Tibial nerve (tissue), 4 donors: Measurements from ENCODE around the gene HS6ST3. TPM values are rescaled to one million over a fixed set of nuclear protein-coding genes. Genes with fewer than 3 reads are reported as not detected.

Experiments used
- DNase-seq, 2 donors: peaks; one replicate each; pipeline ENCODE4 v3.0.0-alpha.2; 2019; ENCODE audit warnings: low spot score in 2 of 2
- H3K27ac ChIP-seq, 4 donors: fragments of 200-600 bp; sonication (generic) in 3 of 4; one replicate each; pipeline ENCODE4 v1.5.1; 2017 to 2019; ENCODE audit warnings: mild to moderate bottlenecking in 1 of 4
- H3K27me3 ChIP-seq, 2 donors: fragments of 200-600 bp; sonication (generic) in 1 of 2; one replicate each; pipeline versions ENCODE4 v1.5.1 to v1.6.0; 2017 to 2019
- H3K36me3 ChIP-seq, 3 donors: fragments of 200-600 bp; sonication (generic); one replicate each; pipeline ENCODE4 v1.5.1; 2018 to 2019
- H3K4me1 ChIP-seq, 4 donors: fragments of 200-600 bp; sonication (generic) in 3 of 4; one replicate each; pipeline ENCODE4 v1.5.1; 2017 to 2019
- H3K4me3 ChIP-seq, 4 donors: fragments of 200-600 bp; sonication (generic) in 3 of 4; one replicate each; pipeline ENCODE4 v1.5.1; 2017 to 2019; ENCODE audit warnings: mild to moderate bottlenecking in 1 of 4, moderate library complexity in 1 of 4
- H3K9me3 ChIP-seq, 4 donors: fragments of 200-600 bp; sonication (generic) in 3 of 4; one replicate each; pipeline ENCODE4 v1.5.1; 2017 to 2019
- EP300 ChIP-seq, 2 donors: sonication (generic); formaldehyde crosslinking; IDR thresholded peaks; one replicate each; pipeline ENCODE4 v1.6.1; 2017; ENCODE audit warnings: antibody characterized with exemption in 2 of 2, mild to moderate bottlenecking in 1 of 2
- POLR2A ChIP-seq, 2 donors: fragments of 450-650 bp; IDR thresholded peaks; one replicate each; pipeline ENCODE4 v1.6.1; 2017; ENCODE audit warnings: antibody characterized with exemption in 2 of 2, mild to moderate bottlenecking in 2 of 2, moderate library complexity in 2 of 2
- WGBS, 2 donors: methylation state at CpG; one replicate each; pipeline ENCODE4 v1.1.5; 2018; 5-methylcytosine and 5-hydroxymethylcytosine counted together
- total RNA-seq, 4 donors: library from RNA; depleted of rRNA; stranded (reverse); fragments of >200 nt; gene quantifications; one replicate each; pipeline ENCODE4 v1.1.0, GENCODE V29; 2016
- TF ChIP-seq, protein P1 (sequence below), 5 experiments: fragments of 200-600 bp in 3 of 5; fragments of 450-650 bp in 2 of 5; sonication (generic) in 3 of 5; IDR thresholded peaks; one replicate each; pipeline ENCODE4 v1.5.1; 2016 to 2019; ENCODE audit warnings: antibody characterized with exemption in 5 of 5, mild to moderate bottlenecking in 3 of 5, moderate library complexity in 2 of 5

The HS6ST3 gene
- total RNA-seq, 4 donors from 2014 or later = 0.21 to 1.1 (median 0.79) TPM

GRCh38 chr13:96216543-96216942, 126.6 kb downstream of the HS6ST3 start:
- Histone ChIP-seq H3K27me3 (no peaks in the 10 kb centered on the region), H3K27ac (no peak overlapping the region), H3K9me3 (no peaks in the 10 kb centered on the region), H3K4me3 (no peak overlapping the region), H3K36me3 (no peaks in the 10 kb centered on the region), H3K4me1 (no peaks in the 10 kb centered on the region)
- TF ChIP-seq POLR2A (IDR thresholded peaks at IDR 0.05) (no peak), EP300 (IDR thresholded peaks at IDR 0.05) (no peak)
- TF ChIP-seq, protein P1, sequence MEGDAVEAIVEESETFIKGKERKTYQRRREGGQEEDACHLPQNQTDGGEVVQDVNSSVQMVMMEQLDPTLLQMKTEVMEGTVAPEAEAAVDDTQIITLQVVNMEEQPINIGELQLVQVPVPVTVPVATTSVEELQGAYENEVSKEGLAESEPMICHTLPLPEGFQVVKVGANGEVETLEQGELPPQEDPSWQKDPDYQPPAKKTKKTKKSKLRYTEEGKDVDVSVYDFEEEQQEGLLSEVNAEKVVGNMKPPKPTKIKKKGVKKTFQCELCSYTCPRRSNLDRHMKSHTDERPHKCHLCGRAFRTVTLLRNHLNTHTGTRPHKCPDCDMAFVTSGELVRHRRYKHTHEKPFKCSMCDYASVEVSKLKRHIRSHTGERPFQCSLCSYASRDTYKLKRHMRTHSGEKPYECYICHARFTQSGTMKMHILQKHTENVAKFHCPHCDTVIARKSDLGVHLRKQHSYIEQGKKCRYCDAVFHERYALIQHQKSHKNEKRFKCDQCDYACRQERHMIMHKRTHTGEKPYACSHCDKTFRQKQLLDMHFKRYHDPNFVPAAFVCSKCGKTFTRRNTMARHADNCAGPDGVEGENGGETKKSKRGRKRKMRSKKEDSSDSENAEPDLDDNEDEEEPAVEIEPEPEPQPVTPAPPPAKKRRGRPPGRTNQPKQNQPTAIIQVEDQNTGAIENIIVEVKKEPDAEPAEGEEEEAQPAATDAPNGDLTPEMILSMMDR (IDR thresholded peaks at IDR 0.05) = no peak
- WGBS, 2 donors = 91% methylated on average over 6 of the region's 6 CpGs
- DNase-seq = no peak

GRCh38 chr13:96218475-96218874, 128.6 kb downstream of the HS6ST3 start:
- H3K4me3 ChIP-seq = no peak overlapping the region
- H3K27ac ChIP-seq = no peak overlapping the region
- no peaks in the 10 kb centered on the region for H3K9me3 ChIP-seq
- TF ChIP-seq, protein P1 (IDR thresholded peaks at IDR 0.05) = no peak
- TF ChIP-seq POLR2A (IDR thresholded peaks at IDR 0.05) = no peak
- H3K36me3 ChIP-seq = no peaks in the 10 kb centered on the region
- H3K4me1 ChIP-seq = no peaks in the 10 kb centered on the region
- 53 to 59% methylated on average over 4 of the region's 4 CpGs for WGBS, 2 donors
- H3K27me3 ChIP-seq = no peaks in the 10 kb centered on the region
- no peak for DNase-seq

DNA sequence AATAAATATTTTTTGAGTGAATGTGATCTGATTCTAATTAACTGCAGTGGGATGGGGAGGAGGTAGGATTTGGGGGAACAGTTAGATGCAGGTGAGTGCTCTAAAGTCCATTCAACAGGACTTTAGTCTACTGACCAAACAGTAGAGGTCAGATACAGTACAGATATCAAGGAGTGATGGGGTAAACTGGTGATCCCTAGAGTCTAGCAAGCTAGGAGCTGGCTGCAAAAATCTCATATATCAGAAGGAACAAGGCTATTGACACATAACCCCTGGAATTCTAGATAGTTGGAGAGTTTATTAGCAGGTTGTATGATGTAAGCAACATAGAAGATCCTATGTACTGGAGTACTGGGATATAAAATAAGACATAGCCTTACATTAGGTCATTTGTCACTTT, 131.6 kb downstream of the HS6ST3 start:
- Histone ChIP-seq H3K27me3 (no peaks in the 10 kb centered on the region), H3K36me3 (no peaks in the 10 kb centered on the region), H3K9me3 (no peaks in the 10 kb centered on the region), H3K4me3 (no peak overlapping the region), H3K27ac (no peak overlapping the region), H3K4me1 (no peaks in the 10 kb centered on the region)
- TF ChIP-seq EP300 (IDR thresholded peaks at IDR 0.05) = no peak
- TF ChIP-seq, protein P1 (IDR thresholded peaks at IDR 0.05) = no peak
- TF ChIP-seq POLR2A (IDR thresholded peaks at IDR 0.05) = no peak
- DNase-seq = no peak

DNA sequence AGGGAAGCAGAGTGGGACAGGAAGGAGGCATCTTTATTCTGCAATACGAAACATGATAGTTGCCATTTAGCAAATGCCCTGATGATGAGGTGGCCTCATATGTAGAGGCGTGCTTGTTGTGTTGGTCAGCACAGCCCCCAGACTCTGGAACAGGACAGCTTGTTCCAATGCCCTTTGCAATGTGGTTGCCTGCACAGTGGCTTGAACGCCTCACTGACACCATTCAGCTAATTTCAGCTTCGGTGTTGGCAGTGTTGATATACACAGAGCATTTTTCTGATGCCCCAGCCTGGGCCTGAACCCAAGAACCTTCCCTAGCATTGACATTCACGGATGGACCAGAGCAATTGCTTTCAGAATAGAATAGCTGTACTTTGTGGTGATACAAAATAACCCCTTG, 133.3 kb downstream of the HS6ST3 start:
- H3K9me3 ChIP-seq = no peaks in the 10 kb centered on the region
- no peak for DNase-seq
- H3K27me3 ChIP-seq = no peaks in the 10 kb centered on the region
- no peak overlapping the region for H3K4me3 ChIP-seq
- no peak overlapping the region for H3K27ac ChIP-seq
- no peaks in the 10 kb centered on the region for H3K36me3 ChIP-seq
- TF ChIP-seq EP300 (IDR thresholded peaks at IDR 0.05) = no peak
- no peak for TF ChIP-seq POLR2A (IDR thresholded peaks at IDR 0.05)
- TF ChIP-seq, protein P1 (IDR thresholded peaks at IDR 0.05) = no peak
- H3K4me1 ChIP-seq = no peaks in the 10 kb centered on the region
- WGBS, 2 donors = 81 to 83% methylated on average over 5 of the region's 5 CpGs

- Histone ChIP-seq H3K27ac (no peak overlapping the region), H3K4me3 (no peak overlapping the region), H3K9me3 (no peaks in the 10 kb centered on the region), H3K27me3 (no peaks in the 10 kb centered on the region), H3K36me3 (no peaks in the 10 kb centered on the region), H3K4me1 (no peaks in the 10 kb centered on the region)
- no peak for DNase-seq
- WGBS, 2 donors = 19 to 41% methylated on average over 2 of the region's 2 CpGs
- TF ChIP-seq POLR2A (IDR thresholded peaks at IDR 0.05) = no peak
- TF ChIP-seq, protein P1 (IDR thresholded peaks at IDR 0.05) = peak in 1 of 5 experiments; percentile 5
Measured at GRCh38 chr13:96229356-96229755, 139.4 kb downstream of the HS6ST3 start.
